ENCODE data around the gene SLC9A9. TPM values are rescaled to one million over a fixed set of nuclear protein-coding genes. Genes with fewer than 3 reads are reported as not detected.

SLC9A9 gene
- total and polyA plus RNA-seq, 2 of the 8 experiments (the other 6 are each of a cell fraction or from before 2014, with no cell fraction given), result 0.48 to 1.1 TPM

GRCh38 chr3:143352850-143353550 lies 495.3 kb downstream of the SLC9A9 start (continued):
- TF ChIP-seq ATF2 (IDR thresholded peaks at IDR 0.05; ENCODE audit: low read length) (no peak), SIX5 (IDR thresholded peaks at IDR 0.05; ENCODE audit: low read depth, low read length) (no peak), RAD21 (IDR thresholded peaks at IDR 0.05 in 1 of 2, conservative IDR thresholded peaks at IDR 0.05 in 1 of 2; ENCODE audit: low read depth in 2 of 2, low read length in 2 of 2) (no peak), JUND (IDR thresholded peaks at IDR 0.05; ENCODE audit: low read length) (no peak), POLR2A (IDR thresholded peaks at IDR 0.05; ENCODE audit: control extremely low read depth in 1 of 2, low read depth in 2 of 2, low read length in 2 of 2) (no peak)
